NCI-H146 treated with DMSO at 0.1 percent for 48 hours (cell line): ENCODE data around the gene MDC1.
"Not testable (repeated sequence)": the region's sequence is repeated elsewhere in the genome, so short reads cannot be mapped to it uniquely, and the experiment has no call there.

Experiments
- DNase-seq: peaks from one replicate; lab custom pipeline; 2025; ENCODE audit not compliant: unreplicated experiment; lab: John Stamatoyannopoulos, UW

Gene MDC1, protein sequence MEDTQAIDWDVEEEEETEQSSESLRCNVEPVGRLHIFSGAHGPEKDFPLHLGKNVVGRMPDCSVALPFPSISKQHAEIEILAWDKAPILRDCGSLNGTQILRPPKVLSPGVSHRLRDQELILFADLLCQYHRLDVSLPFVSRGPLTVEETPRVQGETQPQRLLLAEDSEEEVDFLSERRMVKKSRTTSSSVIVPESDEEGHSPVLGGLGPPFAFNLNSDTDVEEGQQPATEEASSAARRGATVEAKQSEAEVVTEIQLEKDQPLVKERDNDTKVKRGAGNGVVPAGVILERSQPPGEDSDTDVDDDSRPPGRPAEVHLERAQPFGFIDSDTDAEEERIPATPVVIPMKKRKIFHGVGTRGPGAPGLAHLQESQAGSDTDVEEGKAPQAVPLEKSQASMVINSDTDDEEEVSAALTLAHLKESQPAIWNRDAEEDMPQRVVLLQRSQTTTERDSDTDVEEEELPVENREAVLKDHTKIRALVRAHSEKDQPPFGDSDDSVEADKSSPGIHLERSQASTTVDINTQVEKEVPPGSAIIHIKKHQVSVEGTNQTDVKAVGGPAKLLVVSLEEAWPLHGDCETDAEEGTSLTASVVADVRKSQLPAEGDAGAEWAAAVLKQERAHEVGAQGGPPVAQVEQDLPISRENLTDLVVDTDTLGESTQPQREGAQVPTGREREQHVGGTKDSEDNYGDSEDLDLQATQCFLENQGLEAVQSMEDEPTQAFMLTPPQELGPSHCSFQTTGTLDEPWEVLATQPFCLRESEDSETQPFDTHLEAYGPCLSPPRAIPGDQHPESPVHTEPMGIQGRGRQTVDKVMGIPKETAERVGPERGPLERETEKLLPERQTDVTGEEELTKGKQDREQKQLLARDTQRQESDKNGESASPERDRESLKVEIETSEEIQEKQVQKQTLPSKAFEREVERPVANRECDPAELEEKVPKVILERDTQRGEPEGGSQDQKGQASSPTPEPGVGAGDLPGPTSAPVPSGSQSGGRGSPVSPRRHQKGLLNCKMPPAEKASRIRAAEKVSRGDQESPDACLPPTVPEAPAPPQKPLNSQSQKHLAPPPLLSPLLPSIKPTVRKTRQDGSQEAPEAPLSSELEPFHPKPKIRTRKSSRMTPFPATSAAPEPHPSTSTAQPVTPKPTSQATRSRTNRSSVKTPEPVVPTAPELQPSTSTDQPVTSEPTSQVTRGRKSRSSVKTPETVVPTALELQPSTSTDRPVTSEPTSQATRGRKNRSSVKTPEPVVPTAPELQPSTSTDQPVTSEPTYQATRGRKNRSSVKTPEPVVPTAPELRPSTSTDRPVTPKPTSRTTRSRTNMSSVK (N-terminal part only)

DNA sequence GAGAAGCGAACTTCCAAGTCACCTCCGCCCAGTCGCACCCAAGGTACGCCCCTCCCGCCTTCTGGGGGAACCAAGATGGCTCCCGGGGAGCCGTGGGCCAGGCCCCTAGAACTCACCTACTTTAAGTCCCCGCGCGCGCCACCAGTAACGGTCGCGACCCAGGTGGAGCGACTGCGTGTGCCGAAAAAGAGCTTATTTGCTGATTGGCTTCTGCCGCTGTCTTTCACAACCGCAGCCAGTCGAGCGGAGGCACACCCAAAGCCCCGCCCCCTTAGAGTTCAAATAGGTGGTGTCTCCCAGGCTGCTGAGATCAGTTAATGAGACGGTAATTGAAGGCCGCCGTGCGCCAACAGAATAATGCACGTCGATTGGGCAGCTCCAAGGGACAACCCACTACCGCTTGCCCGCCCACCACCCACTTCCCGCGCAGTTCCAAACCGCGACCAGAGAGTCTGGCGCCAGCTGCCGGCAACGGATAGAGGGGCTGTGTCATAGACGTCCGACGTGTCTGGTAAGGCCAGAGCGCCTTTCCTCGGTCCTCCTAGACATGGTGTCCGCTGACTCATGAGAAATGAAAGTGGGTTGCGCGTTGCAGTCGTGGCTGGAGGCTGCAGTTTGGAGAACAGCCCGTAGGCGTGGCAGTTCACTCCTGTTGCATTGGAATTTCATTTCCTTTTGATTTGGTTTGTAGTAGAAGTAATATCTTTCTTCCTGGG, at the start of gene MDC1:
Gene MDC1, minus strand, starts transcription at position 153 of the 716 bp plus-strand sequence. CDS start 2,106 bp downstream, outside the sequence.
- DNase-seq, result peak; percentile 99

- no peak for DNase-seq
Observed at GRCh38 chr6:30766461-30767157, 49.5 kb upstream of the MDC1 start.

- DNase-seq, result not testable (repeated sequence)
Observed at GRCh38 chr6:30765495-30765894, 48.4 kb upstream of the MDC1 start.

- DNase-seq, result not testable (repeated sequence)
Observed at GRCh38 chr6:30764490-30765043, 47.5 kb upstream of the MDC1 start.

- DNase-seq, result peak; percentile 86
Observed at GRCh38 chr6:30763618-30764489, 46.8 kb upstream of the MDC1 start.

- DNase-seq, result no peak
Observed at GRCh38 chr6:30763155-30763617, 46.1 kb upstream of the MDC1 start.

DNA sequence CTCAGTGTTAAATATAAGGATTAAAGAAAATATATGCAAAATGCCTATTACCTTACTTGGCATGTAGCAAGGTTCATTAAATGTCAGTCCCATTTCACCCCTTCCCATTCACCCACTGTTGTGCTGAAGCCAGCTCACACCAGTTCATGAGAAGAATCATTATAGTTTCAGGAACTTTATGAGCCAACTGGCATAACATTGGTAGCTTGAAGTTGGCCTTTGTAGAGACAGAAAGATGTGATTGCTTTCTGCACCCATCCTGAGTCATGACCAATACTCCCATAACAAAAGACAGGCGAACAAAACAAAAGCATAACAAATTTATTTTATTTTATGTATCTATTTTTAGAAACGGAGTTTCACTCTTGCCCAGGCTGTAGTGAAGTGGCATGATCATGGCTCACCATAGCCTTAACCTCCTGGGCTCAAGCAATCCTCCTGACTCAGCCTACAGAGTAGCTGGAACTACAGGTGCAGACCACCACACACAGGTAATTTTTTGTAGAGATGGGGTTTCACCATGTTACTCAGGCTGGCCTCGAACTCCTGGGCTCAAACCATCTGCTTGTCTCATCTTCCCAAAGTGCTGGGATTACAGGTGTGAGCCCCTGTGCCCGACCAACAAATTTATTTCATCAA, 44.8 kb upstream of the MDC1 start:
- DNase-seq, result no peak

DNA sequence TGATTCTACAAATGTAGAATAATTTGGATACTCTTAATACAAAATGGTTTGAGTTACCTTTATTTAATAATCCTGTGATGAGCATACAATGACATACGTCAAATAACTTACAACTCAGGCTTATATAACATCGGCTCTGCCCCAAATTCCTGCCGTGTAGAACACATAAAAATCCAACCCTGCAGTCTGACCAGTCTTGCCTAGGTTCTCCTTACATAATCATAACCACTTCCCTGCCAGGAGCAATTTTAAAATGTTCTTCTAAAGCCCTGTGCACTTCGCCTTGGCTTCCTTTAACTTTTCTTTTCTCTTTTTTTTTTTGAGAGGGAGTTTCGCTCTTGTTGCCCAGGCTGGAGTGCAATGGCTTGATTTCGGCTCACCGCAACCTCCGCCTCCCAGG, 43.5 kb upstream of the MDC1 start:
- DNase-seq, result no peak

GRCh38 chr6:30759575-30760239, 42.6 kb upstream of the MDC1 start:
- DNase-seq, result no peak

- DNase-seq, result no peak
Observed at GRCh38 chr6:30757261-30757904, 40.3 kb upstream of the MDC1 start.

DNA sequence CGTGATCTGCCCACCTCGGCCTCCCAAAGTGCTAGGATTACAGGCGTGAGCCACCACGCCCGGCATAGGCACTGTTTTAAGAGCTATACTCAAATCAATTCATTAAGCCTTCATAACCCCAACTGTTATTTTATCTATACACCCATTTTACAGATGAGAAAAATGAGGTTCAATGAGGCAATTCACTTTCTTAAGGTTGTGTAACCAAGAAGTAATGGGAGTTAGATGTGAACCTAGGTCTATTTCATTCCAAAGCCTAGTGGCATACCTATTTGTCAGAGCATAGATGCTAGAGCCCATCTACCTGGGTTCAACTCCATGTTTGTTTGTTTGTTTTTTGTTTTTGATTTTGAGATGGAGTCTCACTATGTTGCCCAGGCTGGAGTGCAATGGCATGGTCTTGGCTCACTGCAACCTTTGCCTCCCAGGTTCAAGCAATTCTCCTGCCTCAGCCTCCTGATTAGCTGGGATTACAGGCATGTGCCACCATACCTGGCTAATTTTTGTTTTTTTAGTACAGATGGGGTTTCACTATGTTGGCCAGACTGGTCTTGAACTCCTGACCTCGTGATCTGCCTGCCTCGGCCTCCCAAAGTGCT, 39.4 kb upstream of the MDC1 start:
- DNase-seq, result not testable (repeated sequence)

DNA sequence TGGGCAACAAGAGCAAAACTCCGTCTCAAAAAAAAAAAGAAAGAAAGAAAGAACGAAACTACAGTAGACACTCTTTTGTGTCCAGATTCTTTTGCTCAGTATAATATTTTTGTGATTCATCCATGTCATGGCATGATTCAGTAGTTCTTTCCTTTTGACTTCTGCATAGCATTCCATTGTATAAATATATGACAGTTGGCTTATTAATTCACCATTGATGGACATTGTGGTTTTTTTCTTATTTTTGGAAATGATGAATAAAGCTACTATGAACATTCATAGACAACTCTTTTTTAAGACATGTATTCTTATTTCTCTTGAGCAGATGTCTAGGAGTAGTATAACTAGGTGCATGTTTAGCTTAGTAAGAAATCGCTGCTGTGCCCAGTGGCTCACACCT, 37.5 kb upstream of the MDC1 start:
- DNase-seq, result no peak

GRCh38 chr6:30752157-30752927, 35.3 kb upstream of the MDC1 start:
- DNase-seq, result no peak

- DNase-seq, result no peak
Observed at GRCh38 chr6:30750379-30750668, 33.2 kb upstream of the MDC1 start.

- DNase-seq, result no peak
Observed at GRCh38 chr6:30749554-30750378, 32.7 kb upstream of the MDC1 start.
